PFSK-1 (cell line): ENCODE measurements around the gene ELAVL1.

ENCODE experiments used
- FOXP2 ChIP-seq: optimal IDR thresholded peaks from 2 replicates; pipeline ENCODE3; 2011; ENCODE audit warnings: borderline replicate concordance, control low read depth, inconsistent platforms; ENCODE audit not compliant: insufficient read depth; ENCODE audit errors: extremely low read length, extremely low read depth
- POLR2AphosphoS5 ChIP-seq: IDR thresholded peaks from 2 replicates; pipeline ENCODE4 v1.6.1; 2012; ENCODE audit warnings: low read depth, mild to moderate bottlenecking, control low read depth, low read length, moderate library complexity
- SIN3A ChIP-seq: IDR thresholded peaks from 2 replicates; pipeline ENCODE4 v1.6.1; 2012; ENCODE audit warnings: mild to moderate bottlenecking, low read length, moderate library complexity, borderline replicate concordance; ENCODE audit not compliant: insufficient read depth
- TAF1 ChIP-seq: IDR thresholded peaks from 2 replicates; pipeline ENCODE4 v1.6.1; 2012; ENCODE audit warnings: low read length, control low read depth, borderline replicate concordance; ENCODE audit not compliant: insufficient read depth
- TF ChIP-seq, protein P1 (sequence below), 2 experiments: IDR thresholded peaks; 2 replicates each; pipeline versions ENCODE4 v1.6.1 to v1.8.0; 2011 to 2012; ENCODE audit warnings: low read depth in 2 of 2, low read length in 2 of 2, control low read depth in 1 of 2, inconsistent platforms in 1 of 2, mild to moderate bottlenecking in 1 of 2, moderate library complexity in 1 of 2; ENCODE audit not compliant: insufficient read depth in 1 of 2

The ELAVL1 gene

DNA sequence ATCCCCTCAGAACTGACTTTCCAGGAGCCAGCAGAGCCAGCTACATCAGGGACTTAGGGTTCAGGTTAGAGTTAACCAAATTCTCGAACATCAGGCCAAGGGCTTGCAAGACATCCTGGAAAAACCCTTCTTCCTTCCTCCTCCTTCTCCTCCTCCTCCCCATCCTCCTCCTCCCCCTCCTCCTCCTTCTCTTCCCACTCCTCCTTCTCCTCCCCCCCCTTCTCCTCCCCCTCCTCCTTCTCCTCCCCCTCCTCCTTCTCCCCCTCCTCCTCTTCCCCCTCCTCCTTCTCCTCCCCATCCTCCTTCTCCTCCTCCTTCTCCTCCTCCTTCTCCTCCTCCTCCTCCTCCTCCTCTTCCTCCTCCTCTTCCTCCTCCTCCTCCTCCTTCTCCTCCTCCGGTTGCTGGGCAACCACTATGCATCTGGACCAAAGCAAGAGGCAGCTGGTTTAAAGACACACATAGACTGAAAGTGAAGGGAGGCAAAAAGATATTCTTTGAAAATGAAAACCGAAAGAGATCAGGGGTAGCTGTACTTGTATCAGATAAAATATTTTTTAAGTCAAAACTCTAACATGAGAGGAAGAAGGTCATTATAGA, 41.2 kb upstream of the ELAVL1 start:
- no peak for TF ChIP-seq POLR2AphosphoS5
- no peak for TF ChIP-seq FOXP2
- TF ChIP-seq, protein P1, sequence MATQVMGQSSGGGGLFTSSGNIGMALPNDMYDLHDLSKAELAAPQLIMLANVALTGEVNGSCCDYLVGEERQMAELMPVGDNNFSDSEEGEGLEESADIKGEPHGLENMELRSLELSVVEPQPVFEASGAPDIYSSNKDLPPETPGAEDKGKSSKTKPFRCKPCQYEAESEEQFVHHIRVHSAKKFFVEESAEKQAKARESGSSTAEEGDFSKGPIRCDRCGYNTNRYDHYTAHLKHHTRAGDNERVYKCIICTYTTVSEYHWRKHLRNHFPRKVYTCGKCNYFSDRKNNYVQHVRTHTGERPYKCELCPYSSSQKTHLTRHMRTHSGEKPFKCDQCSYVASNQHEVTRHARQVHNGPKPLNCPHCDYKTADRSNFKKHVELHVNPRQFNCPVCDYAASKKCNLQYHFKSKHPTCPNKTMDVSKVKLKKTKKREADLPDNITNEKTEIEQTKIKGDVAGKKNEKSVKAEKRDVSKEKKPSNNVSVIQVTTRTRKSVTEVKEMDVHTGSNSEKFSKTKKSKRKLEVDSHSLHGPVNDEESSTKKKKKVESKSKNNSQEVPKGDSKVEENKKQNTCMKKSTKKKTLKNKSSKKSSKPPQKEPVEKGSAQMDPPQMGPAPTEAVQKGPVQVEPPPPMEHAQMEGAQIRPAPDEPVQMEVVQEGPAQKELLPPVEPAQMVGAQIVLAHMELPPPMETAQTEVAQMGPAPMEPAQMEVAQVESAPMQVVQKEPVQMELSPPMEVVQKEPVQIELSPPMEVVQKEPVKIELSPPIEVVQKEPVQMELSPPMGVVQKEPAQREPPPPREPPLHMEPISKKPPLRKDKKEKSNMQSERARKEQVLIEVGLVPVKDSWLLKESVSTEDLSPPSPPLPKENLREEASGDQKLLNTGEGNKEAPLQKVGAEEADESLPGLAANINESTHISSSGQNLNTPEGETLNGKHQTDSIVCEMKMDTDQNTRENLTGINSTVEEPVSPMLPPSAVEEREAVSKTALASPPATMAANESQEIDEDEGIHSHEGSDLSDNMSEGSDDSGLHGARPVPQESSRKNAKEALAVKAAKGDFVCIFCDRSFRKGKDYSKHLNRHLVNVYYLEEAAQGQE (IDR thresholded peaks at IDR 0.05; ENCODE audit: insufficient read depth in 1 of 2, low read depth in 2 of 2, low read length in 2 of 2) = no peak
- TF ChIP-seq SIN3A = no peak
- TF ChIP-seq TAF1 = no peak

DNA sequence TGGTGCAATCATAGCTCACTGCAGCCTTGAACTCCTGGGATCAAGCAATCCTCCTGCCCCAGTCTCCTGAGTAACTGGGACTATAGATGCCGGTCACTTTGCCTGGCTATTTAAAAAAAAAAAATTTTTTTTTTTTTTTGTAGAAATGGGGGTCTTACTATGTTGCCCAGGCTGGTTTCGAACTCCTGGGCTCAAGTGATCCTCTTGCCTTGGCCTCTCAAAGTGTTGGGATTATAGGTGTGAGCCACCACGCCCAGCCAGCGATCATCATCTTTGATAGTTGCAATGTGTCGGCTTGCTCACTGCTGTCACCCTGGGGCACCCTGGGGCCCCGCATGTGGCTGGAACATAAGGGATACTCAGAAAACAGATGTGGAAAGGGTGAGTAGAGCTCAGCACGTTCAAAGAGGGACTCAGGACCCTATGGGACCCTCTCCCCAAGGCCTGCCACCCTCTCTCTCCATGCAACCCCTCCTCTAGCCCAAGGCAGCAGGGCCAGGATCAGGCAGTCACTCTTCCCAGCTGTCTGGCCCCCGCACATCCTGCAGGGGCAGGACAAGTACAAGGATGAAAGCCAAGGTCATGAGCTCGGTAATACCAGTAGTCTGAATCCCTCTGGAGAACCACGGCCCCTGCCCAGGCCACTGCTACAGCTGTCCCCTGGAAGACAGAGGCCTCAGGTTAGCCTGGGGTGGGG, 40.6 kb upstream of the ELAVL1 start:
- TF ChIP-seq SIN3A = no peak
- TF ChIP-seq POLR2AphosphoS5 = no peak
- TF ChIP-seq, protein P1 (IDR thresholded peaks at IDR 0.05; ENCODE audit: insufficient read depth in 1 of 2, low read depth in 2 of 2, low read length in 2 of 2) = no peak
- TF ChIP-seq FOXP2 = no peak
- no peak for TF ChIP-seq TAF1

DNA sequence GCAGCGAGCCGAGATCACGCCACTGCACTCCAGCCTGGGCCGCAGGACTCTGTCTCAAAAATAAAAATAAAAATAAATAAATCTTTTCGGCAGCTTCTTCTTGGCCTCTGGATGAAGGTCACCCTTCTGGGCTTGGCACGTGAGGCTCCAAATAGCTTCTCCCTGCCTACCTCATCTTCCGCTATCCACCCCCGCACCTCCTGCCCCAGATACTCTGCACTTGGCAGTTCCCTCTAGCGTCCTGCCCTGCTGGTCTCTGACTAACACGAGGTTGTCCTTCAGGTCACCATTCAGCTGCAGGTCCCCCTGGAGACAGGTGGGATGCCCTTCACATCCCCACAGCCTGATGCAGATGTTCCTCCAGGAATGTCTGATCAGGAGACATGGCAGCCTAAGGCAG, 38.6 kb upstream of the ELAVL1 start:
- TF ChIP-seq FOXP2 (no peak), POLR2AphosphoS5 (no peak), TAF1 (no peak), SIN3A (no peak)
- TF ChIP-seq, protein P1 (IDR thresholded peaks at IDR 0.05; ENCODE audit: insufficient read depth in 1 of 2, low read depth in 2 of 2, low read length in 2 of 2) = no peak

DNA sequence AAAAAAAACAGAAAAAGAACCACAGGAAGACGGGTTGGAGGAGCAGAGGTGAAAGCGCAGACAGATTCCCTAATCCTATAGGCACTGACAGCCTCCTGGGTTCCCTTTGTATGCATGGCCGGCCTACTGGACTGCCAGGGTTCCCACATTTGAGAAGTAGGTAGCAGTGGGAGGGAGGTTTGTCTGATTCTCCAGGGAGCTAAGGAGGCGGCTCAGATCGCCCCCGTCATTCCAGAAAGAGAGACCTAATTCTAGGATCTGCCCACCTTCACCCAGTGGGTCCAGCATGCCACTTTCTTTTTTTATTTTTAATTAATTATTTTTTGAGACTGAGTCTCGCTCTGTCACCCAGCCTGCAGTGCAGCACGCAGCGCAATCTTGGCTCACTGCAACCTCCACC, 37.5 kb upstream of the ELAVL1 start:
- TF ChIP-seq TAF1 = no peak
- TF ChIP-seq, protein P1 (IDR thresholded peaks at IDR 0.05; ENCODE audit: insufficient read depth in 1 of 2, low read depth in 2 of 2, low read length in 2 of 2) = no peak
